T-helper 1 cell treated with Interleukin-12 subunit alpha and Interleukin-12 subunit beta and Interleukin-4 antibody, amounts not matched to agents 30 μg/mL and 1 μg/mL, for 36 hours (primary cell): ENCODE data around the gene CCDC197.

Experiments
- H3K27ac Mint-ChIP-seq: one replicate; pipeline ENCODE4 v1.8.0; 2021; ENCODE audit warnings: mild to moderate bottlenecking, mixed read lengths
- H3K27me3 Mint-ChIP-seq: one replicate; pipeline ENCODE4 v1.8.0; 2021; ENCODE audit warnings: low read depth, mixed read lengths
- H3K36me3 Mint-ChIP-seq: one replicate; pipeline ENCODE4 v1.8.0; 2021; ENCODE audit warnings: low read depth, mixed read lengths
- H3K4me1 Mint-ChIP-seq: one replicate; pipeline ENCODE4 v1.8.0; 2021; ENCODE audit warnings: low read depth, mixed read lengths
- H3K4me3 Mint-ChIP-seq: one replicate; pipeline ENCODE4 v1.8.0; 2021; ENCODE audit warnings: mild to moderate bottlenecking, moderate library complexity, mixed read lengths
- H3K9me3 Mint-ChIP-seq: one replicate; pipeline ENCODE4 v1.8.0; 2021; ENCODE audit warnings: mixed read lengths

Gene CCDC197

DNA sequence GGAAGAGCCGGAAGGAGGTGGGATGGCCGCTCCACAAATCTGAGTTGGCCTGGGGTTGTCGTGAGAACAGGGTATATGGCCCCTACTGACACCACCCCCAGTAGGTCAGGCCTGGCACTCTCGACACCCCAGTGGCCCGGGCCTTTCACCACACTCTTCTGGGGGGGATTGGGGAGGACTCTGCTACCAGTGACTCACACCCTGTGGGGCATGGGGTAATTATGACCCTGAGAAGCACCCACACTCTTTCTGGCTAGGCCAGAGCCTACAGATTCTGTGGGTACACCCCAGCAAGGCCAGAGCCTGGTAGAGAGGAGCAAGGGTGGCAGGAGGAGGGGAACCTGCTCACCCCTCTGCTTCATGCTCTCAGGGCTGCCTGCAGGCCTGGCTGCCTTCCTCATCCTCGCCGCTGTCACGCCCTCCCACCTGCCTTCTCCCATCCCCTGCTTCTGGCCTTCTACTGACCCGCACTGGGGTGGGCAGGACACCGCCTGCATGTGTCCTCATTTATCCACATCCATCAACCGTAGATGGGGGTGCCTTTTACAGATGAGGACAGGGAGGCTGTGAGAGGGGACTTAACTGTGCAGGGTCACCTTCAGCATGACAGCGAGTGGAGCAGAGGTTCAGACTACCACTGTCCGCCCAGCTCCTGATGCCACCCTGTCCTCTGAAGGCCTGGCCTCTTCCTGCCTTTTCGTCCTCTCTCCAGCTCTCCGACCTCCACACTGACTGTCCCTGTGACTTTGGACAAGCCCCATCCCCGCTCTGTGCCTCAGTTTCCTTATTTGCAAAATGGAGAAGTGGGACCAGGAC, 39.1 kb upstream of the CCDC197 start:
- Mint-ChIP-seq H3K27ac (peak overlapping the region; percentile 98), H3K27me3 (no peaks in the 10 kb centered on the region), H3K36me3 (peaks cover 33% of the 10 kb centered on the region), H3K9me3 (no peaks in the 10 kb centered on the region), H3K4me1 (peaks cover 91% of the 10 kb centered on the region), H3K4me3 (peak overlapping the region; percentile 49)

DNA sequence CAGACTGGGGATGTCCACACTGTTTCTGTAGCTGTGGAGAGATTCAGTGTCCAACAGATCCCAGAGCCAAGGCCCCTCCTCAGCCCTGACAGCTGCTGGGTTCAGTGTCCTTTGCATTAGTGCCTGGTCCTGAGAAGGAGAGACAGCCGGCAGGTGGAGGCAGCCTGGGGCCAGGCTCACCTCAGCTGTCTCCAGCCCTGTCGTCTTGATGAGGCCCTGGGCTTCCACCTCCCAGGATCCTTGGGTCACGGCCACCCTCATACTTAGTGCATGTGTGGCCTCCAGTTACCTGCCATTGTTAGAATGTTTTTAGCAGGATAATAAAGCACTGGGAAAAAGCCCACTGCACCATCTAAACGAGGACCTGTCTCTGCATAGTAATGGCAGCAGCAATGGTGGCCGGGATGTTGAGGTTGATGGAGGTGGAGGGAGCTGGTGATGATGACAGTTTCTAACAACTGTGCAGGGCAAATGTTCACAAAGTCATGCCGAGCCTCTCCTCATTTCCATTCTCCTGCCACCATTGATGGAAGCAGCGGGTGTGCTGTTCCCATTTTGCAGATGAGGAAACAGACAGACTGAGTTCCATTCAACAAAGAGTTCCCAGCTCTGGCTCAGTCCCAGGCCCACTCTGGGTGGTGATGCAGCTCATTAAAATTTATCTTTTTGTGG, 38.4 kb upstream of the CCDC197 start:
- Mint-ChIP-seq H3K9me3 (no peaks in the 10 kb centered on the region), H3K4me3 (peak overlapping the region; percentile 72), H3K27ac (peak overlapping the region; percentile 98), H3K4me1 (peaks cover 91% of the 10 kb centered on the region), H3K36me3 (peaks cover 32% of the 10 kb centered on the region), H3K27me3 (no peaks in the 10 kb centered on the region)

DNA sequence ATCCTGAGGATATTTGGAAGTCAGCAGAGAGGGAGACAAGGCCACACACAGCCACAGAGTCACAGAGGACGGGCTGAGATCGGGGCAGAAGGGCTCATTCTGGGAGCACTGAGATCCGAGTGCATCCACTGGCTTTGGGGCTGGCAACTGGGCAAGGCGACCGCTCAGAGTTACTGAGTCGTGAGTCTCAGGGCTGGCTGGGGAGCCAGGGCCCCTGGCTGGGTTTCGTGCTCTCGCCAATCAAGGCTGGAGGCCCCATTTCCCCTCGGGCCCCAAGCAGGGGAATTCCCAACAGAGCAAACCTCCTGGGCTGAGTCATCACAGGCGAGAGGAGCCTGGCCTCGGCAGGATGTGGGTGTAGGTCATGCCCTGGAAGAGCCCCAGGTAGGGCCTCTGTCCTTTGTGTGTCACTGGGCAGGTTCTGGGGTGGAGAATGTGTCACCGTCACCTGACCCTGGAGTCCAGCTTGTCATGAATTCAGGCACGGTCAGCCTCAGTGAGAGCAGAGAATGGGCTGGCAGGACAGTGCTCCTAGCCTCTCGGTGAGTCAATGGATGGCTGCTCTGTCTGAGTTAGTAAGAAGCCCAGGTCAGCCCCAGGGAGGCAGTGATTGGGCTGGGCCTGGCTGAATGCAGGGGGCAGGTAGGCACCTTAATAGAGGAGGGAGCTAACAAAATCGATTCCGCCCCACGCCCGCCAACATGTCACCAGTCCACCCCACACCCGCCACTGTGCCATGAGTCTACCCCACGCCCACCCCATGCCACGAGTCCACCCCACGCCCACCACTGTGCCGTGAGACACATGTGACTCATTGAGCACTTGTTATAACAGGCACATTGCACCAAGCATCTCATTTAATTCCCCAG, 37.6 kb upstream of the CCDC197 start:
- peak overlapping the region; percentile 98 for H3K27ac Mint-ChIP-seq
- no peaks in the 10 kb centered on the region for H3K27me3 Mint-ChIP-seq
- H3K9me3 Mint-ChIP-seq = no peaks in the 10 kb centered on the region
- H3K4me3 Mint-ChIP-seq = peak overlapping the region; percentile 72
- peaks cover 92% of the 10 kb centered on the region for H3K4me1 Mint-ChIP-seq
- H3K36me3 Mint-ChIP-seq = peaks cover 34% of the 10 kb centered on the region

DNA sequence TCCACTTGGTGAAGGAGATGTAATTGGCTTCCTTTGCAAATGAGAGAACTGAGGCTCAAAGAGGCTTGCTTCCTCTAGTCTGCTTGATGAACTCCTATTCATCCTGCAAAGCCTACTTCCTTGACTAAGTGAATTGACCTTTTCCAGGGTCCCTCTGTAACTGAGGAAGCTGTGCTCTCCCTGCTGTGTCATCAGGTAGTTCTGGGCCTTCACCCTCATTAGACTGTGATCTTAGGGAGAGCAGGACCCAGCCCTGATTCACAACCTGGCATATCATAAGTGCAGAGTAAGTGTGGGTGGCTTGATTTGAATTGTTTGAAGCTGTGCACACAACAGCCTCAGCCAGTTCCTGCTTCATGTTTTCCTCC, 37.0 kb upstream of the CCDC197 start:
- Mint-ChIP-seq H3K27ac (peak overlapping the region; percentile 98), H3K4me1 (peaks cover 92% of the 10 kb centered on the region), H3K4me3 (peak overlapping the region; percentile 72), H3K36me3 (peaks cover 36% of the 10 kb centered on the region), H3K27me3 (no peaks in the 10 kb centered on the region), H3K9me3 (peaks cover 4% of the 10 kb centered on the region)

DNA sequence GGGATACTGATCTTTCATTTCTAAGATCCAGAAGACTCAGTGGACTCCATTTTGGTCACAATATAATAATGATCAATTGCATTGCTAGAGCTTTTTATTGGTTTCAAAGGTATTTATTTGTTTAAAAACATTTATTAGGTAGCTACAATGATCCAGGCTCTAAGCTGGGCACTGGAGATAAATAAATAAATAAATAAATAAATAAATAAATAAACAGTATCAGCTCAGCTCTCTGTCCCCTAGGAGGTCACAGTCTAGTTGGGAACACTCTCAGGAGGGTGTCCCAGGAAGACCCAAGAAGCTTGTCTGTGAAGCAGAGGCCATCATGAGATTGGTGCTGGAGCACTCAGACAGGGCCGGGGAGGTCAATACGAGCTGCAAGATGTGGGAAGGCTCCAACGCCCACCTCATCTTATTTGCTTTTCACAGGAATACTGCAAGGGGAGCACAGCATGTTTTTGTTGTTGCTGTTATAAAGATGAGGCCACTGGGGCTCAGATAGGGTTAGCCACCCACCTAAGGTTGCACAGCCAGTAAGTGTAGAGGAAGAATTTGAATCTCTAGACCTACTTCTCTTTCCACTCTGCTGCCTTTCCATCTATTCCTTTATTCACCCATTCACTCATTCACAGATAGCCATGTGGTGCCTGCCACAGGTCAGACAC, 36.2 kb upstream of the CCDC197 start:
- peaks cover 41% of the 10 kb centered on the region for H3K36me3 Mint-ChIP-seq
- no peaks in the 10 kb centered on the region for H3K27me3 Mint-ChIP-seq
- peak overlapping the region; percentile 98 for H3K27ac Mint-ChIP-seq
- H3K4me3 Mint-ChIP-seq = peak overlapping the region; percentile 75
- peaks cover 93% of the 10 kb centered on the region for H3K4me1 Mint-ChIP-seq
- peaks cover 10% of the 10 kb centered on the region for H3K9me3 Mint-ChIP-seq

DNA sequence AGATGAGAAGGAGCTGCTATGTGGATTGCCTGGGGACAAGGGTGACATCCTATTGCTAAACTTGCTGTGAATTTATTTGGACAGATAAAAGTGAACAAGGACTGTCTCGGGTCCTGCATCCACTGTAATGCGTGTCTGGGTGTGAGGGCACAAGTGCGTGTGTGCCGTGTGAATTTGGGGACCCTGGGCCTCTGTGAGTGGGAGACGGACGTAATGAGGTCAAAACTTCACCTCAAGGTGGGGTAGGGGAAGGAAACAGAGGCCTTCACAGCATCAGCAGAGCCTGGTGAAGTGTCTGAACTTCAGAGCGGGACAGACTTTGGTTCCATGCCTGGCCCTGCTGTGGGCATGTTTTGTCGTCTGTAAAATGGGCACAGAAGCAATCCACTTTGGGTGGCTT, 35.5 kb upstream of the CCDC197 start:
- peaks cover 13% of the 10 kb centered on the region for H3K9me3 Mint-ChIP-seq
- H3K27me3 Mint-ChIP-seq = no peaks in the 10 kb centered on the region
- peak overlapping the region; percentile 97 for H3K27ac Mint-ChIP-seq
- peaks cover 44% of the 10 kb centered on the region for H3K36me3 Mint-ChIP-seq
- peak overlapping the region; percentile 75 for H3K4me3 Mint-ChIP-seq
- H3K4me1 Mint-ChIP-seq = peaks cover 94% of the 10 kb centered on the region

DNA sequence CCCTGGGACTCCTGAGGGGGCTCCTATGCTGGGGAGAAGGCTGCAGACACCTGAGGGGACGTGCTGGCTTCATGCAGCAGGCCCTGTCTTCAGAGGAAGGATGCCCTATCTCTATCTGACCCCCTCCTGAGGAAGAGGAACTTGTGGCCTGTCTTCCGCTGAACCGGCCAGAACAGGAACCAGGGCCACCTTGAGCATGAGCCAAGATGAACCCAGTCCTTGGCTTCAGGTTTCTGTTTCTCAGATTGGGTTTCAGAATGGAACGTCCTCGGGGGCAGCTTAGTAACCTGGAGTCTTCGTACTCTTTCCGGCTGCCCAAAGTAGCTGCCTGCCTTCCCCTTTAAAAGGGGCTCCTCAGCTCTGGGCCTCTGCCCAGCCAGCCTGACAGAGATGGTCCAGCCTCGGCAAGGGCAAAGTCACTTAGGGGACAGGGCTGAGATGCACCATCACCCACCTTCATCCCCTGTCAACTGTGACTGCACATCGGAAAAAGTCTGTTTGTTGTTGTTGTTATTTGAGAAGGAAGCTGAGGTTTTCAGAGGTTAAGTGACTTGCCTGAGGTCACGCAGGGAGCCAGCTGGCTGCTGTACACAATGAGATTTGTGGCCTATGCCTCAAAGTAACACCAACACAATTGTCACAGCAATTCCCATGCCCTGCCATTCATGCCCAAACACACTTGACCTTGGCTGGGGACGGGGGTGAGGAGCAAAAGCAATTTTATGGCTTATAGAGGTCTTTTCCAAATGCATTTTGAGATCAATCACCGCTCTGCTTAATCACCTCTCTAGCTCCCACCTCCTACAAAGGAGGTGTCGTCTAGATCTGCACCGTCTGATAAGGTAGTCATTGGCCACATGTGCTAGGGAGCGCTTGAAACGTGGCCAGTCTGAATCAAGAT, 34.1 kb upstream of the CCDC197 start:
- H3K27ac Mint-ChIP-seq = peak overlapping the region; percentile 99
- H3K9me3 Mint-ChIP-seq = peaks cover 13% of the 10 kb centered on the region
- peaks cover 88% of the 10 kb centered on the region for H3K4me1 Mint-ChIP-seq
- peaks cover 39% of the 10 kb centered on the region for H3K36me3 Mint-ChIP-seq
- H3K27me3 Mint-ChIP-seq = no peaks in the 10 kb centered on the region
- peak overlapping the region; percentile 62 for H3K4me3 Mint-ChIP-seq

DNA sequence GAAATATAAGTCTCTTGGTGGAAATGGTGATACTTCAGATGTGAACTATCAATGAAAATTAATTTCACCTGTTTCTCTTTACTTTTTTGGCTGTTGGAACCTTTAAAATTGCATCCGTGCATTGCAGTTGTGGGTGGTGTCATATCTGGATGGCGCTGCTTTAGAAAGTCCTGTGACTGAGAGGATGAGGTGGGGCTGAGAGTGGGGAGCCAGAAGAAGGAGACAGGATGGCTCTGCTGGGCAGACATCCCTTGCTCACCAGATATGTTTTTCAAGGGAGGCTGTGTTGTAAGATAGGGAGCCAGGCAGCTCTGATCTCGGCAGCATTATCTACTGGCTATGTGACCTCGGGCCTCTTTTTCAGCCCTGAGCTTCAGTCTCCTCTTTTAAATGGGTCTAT, 33.4 kb upstream of the CCDC197 start:
- Mint-ChIP-seq H3K36me3 (peaks cover 37% of the 10 kb centered on the region), H3K27me3 (no peaks in the 10 kb centered on the region), H3K27ac (peak overlapping the region; percentile 99), H3K9me3 (peaks cover 13% of the 10 kb centered on the region), H3K4me1 (peaks cover 82% of the 10 kb centered on the region), H3K4me3 (peak overlapping the region; percentile 62)

DNA sequence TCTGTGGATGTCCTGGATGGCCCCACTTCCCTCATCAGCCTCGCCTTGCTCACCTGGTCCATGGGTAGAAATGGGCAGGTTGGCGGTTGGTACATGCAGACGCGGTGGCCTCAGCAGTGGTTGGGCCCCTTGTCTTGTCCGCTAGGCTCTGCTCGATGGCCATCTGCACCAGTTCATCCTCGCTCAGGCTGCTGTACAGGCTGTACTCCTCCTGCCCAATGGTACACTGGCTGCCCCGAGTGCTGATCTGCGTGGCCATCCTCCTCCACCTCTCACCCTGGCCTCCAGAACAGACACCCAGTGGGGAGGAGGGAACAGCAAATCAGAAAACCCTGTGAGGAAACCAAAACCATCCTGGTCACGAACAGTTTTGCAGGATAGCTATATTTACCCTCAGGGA, 32.8 kb upstream of the CCDC197 start:
- no peak overlapping the region for H3K4me3 Mint-ChIP-seq
- H3K27me3 Mint-ChIP-seq = no peaks in the 10 kb centered on the region
- H3K27ac Mint-ChIP-seq = peak overlapping the region; percentile 99
- peaks cover 13% of the 10 kb centered on the region for H3K9me3 Mint-ChIP-seq
- H3K4me1 Mint-ChIP-seq = peaks cover 81% of the 10 kb centered on the region
- H3K36me3 Mint-ChIP-seq = peaks cover 37% of the 10 kb centered on the region

DNA sequence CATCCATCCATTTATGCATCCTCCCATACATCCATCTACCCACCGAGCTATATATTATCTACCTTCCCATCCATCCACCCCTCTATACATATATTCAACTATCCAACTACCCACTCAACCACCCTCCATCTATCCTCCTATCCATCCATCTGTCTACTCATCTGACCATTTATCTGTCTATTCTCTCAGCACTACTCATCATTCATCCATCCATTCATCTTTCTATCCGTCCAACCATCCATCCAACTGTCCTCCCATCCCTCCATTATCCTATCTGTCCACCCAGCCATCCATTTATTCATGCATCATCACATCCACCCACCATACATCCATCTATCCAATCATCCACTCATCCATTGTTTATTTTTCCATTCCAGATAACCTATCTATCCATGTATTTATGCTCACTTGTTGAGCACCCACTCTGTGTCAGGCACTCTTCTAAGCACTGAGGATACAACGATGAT, 32.2 kb upstream of the CCDC197 start:
- Mint-ChIP-seq H3K27ac (peak overlapping the region; percentile 99), H3K4me1 (peaks cover 76% of the 10 kb centered on the region), H3K4me3 (peak overlapping the region; percentile 12), H3K9me3 (peaks cover 13% of the 10 kb centered on the region), H3K36me3 (peaks cover 34% of the 10 kb centered on the region), H3K27me3 (no peaks in the 10 kb centered on the region)

DNA sequence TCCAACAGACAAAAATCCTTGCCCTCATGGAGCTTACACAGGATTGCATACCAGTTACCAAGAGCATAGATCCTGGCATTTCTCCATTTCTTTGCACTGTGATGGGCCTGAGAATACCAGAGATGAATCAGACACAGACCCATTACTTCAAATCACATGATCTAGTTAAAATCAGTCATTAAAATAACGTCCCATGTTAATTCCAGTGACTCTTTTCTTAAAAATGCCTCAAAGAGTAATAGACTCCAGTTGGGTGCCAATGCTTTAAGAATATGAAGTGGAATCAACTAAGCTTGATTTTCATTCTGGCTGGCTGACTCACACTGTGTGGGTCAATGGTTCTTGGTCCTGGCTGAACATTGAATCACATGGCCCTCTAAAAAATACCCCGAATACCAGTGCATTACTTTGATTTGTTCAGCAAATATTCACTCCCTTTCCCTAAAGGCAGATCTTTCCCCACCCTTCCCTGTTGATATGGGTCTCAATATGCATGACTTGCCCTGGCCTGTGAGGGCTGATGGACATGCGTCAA, 31.7 kb upstream of the CCDC197 start:
- H3K36me3 Mint-ChIP-seq = peaks cover 34% of the 10 kb centered on the region
- no peak overlapping the region for H3K4me3 Mint-ChIP-seq
- H3K4me1 Mint-ChIP-seq = peaks cover 75% of the 10 kb centered on the region
- no peaks in the 10 kb centered on the region for H3K27me3 Mint-ChIP-seq
- peak overlapping the region; percentile 99 for H3K27ac Mint-ChIP-seq
- peaks cover 13% of the 10 kb centered on the region for H3K9me3 Mint-ChIP-seq

DNA sequence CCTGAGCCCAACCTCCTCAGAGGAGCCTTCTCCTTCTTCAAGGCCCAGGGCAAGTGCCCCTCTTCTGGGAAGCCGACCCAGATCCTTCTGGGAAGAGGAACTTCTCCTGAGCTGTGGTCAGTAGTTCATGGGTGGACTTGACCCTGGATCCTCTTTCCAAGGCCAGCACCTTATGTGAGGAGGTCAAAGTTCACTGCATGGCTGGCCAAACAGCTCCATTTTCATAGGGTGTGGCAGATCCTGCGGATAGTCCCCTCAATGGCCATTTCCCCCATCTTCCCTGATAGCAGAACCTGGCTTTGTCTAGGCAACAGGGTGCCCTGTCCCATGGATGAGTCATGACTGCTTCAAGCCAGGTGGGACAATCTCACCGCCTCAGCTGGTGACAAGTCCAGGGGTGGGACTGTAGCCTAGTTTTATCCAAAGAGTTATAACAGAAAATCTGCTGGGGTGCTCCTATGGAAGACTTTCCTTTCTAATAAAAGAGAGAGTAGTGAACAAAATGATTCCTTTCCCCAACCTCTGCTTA, 31.1 kb upstream of the CCDC197 start:
- Mint-ChIP-seq H3K4me3 (no peak overlapping the region), H3K27ac (peak overlapping the region; percentile 99), H3K9me3 (peaks cover 13% of the 10 kb centered on the region), H3K4me1 (peaks cover 76% of the 10 kb centered on the region), H3K36me3 (peaks cover 34% of the 10 kb centered on the region), H3K27me3 (no peaks in the 10 kb centered on the region)
